Vagina (tissue), 2 donors: Measurements from ENCODE around the gene ACTL6B.

Source experiments
- POLR2A ChIP-seq, 2 donors: fragments of 450-650 bp; IDR thresholded peaks; one replicate each; pipeline ENCODE4 v1.6.1; 2017; ENCODE audit warnings: antibody characterized with exemption in 2 of 2, mild to moderate bottlenecking in 2 of 2, moderate library complexity in 2 of 2
- POLR2AphosphoS5 ChIP-seq, 2 donors: sonication (generic); formaldehyde crosslinking; IDR thresholded peaks; one replicate each; pipeline ENCODE4 v1.9.0; 2017; ENCODE audit warnings: antibody characterized with exemption in 2 of 2, mild to moderate bottlenecking in 2 of 2, low read depth in 1 of 2; ENCODE audit not compliant: insufficient read depth in 1 of 2
- TF ChIP-seq, protein P1 (sequence below), 3 experiments: fragments of 450-650 bp in 2 of 3; fragments of 200-600 bp in 1 of 3; sonication (generic) in 1 of 3; IDR thresholded peaks; one replicate each; pipeline ENCODE4 v1.5.1; 2017 to 2019; ENCODE audit warnings: antibody characterized with exemption in 3 of 3, mild to moderate bottlenecking in 2 of 3, moderate library complexity in 2 of 3

- TF ChIP-seq POLR2A (IDR thresholded peaks at IDR 0.05) (no peak), POLR2AphosphoS5 (IDR thresholded peaks at IDR 0.05; ENCODE audit: insufficient read depth in 1 of 2, low read depth in 1 of 2) (no peak)
- TF ChIP-seq, protein P1, sequence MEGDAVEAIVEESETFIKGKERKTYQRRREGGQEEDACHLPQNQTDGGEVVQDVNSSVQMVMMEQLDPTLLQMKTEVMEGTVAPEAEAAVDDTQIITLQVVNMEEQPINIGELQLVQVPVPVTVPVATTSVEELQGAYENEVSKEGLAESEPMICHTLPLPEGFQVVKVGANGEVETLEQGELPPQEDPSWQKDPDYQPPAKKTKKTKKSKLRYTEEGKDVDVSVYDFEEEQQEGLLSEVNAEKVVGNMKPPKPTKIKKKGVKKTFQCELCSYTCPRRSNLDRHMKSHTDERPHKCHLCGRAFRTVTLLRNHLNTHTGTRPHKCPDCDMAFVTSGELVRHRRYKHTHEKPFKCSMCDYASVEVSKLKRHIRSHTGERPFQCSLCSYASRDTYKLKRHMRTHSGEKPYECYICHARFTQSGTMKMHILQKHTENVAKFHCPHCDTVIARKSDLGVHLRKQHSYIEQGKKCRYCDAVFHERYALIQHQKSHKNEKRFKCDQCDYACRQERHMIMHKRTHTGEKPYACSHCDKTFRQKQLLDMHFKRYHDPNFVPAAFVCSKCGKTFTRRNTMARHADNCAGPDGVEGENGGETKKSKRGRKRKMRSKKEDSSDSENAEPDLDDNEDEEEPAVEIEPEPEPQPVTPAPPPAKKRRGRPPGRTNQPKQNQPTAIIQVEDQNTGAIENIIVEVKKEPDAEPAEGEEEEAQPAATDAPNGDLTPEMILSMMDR (IDR thresholded peaks at IDR 0.05), result no peak
Measured at GRCh38 chr7:100654908-100655831, 1.1 kb downstream of the ACTL6B start.
